ENCODE results near the gene TRMT6.

GRCh38 chr20:5947276-5947675 lies 3.1 kb downstream of the TRMT6 start:
- TF ChIP-seq CTCF (IDR thresholded peaks at IDR 0.05), result no peak
- TF ChIP-seq POLR2A (IDR thresholded peaks at IDR 0.05), result no peak
- no peak for TF ChIP-seq EP300 (IDR thresholded peaks at IDR 0.05)
